GM12878 (cell line): ENCODE results near the gene EXD3. TPM values are rescaled to one million over a fixed set of nuclear protein-coding genes. Genes with fewer than 3 reads are reported as not detected.

ENCODE experiments used
- CHD2 ChIP-seq: IDR thresholded peaks from 2 replicates; pipeline ENCODE4 v1.6.1; 2011; ENCODE audit warnings: low read depth, low read length, improper control_type of control experiment, borderline replicate concordance
- CREM ChIP-seq: IDR thresholded peaks from 2 replicates; pipeline ENCODE4 v1.6.1; 2014; ENCODE audit warnings: antibody characterized with exemption, low read depth
- DPF2 ChIP-seq: fragments of 450-650 bp; IDR thresholded peaks from 2 replicates; pipeline ENCODE4 v1.6.1; 2017; ENCODE audit warnings: mild to moderate bottlenecking
- EED ChIP-seq: sonication (generic); IDR thresholded peaks from 2 replicates; pipeline ENCODE4 v1.6.1; 2016; ENCODE audit warnings: antibody characterized with exemption, low read depth
- HDGF ChIP-seq: fragments of 450-650 bp; IDR thresholded peaks from 2 replicates; pipeline ENCODE4 v1.6.1; 2016; ENCODE audit warnings: antibody characterized with exemption
- MEF2B ChIP-seq: fragments of 450-650 bp; IDR thresholded peaks from 2 replicates; pipeline ENCODE4 v1.6.1; 2018; ENCODE audit warnings: mild to moderate bottlenecking, moderate library complexity; ENCODE audit not compliant: partially characterized antibody, poor library complexity, severe bottlenecking
- MYB ChIP-seq: fragments of 150-350 bp; IDR thresholded peaks from 2 replicates; pipeline ENCODE4 v1.6.1; 2014; ENCODE audit warnings: mild to moderate bottlenecking, low read depth, low read length, borderline replicate concordance
- NR2C1 ChIP-seq: fragments of 450-650 bp; IDR thresholded peaks from 2 replicates; pipeline ENCODE4 v1.6.1; 2017; ENCODE audit warnings: antibody characterized with exemption, mild to moderate bottlenecking, moderate library complexity
- POLR2AphosphoS5 ChIP-seq: IDR thresholded peaks from 2 replicates; pipeline ENCODE4 v1.6.1; 2011; ENCODE audit warnings: mild to moderate bottlenecking, low read length, inconsistent platforms
- SUZ12 ChIP-seq: fragments of 200-600 bp; sonication (generic); IDR thresholded peaks from one replicate; pipeline ENCODE4 v1.6.1; 2018; ENCODE audit warnings: antibody characterized with exemption, mild to moderate bottlenecking; ENCODE audit not compliant: unreplicated experiment
- TARDBP ChIP-seq: IDR thresholded peaks from 2 replicates; pipeline ENCODE4 v1.6.1; 2016; ENCODE audit warnings: borderline replicate concordance
- TCF3 ChIP-seq: IDR thresholded peaks from 2 replicates; pipeline ENCODE4 v1.6.1; 2012; ENCODE audit warnings: low read depth, mild to moderate bottlenecking, low read length, borderline replicate concordance; ENCODE audit not compliant: insufficient read depth
- ZNF207 ChIP-seq: fragments of 450-650 bp; IDR thresholded peaks from 2 replicates; pipeline ENCODE4 v1.6.1; 2014; ENCODE audit warnings: antibody characterized with exemption, mild to moderate bottlenecking, borderline replicate concordance
- ZZZ3 ChIP-seq: IDR thresholded peaks from 2 replicates; pipeline ENCODE4 v1.6.1; 2011; ENCODE audit warnings: low read depth; ENCODE audit not compliant: control insufficient read depth, insufficient read length
- polyA plus RNA-seq, 11 experiments: library from polyadenylated mRNA; depleted of rRNA in 4 of 11; unstranded in 6 of 11; stranded (reverse) in 5 of 11; fragments of >200 nt; fragmentation: Nextera tagmentation in 4 of 11; fragmentation: Illumina TruSeq in 1 of 11; extraction: Ambion mirVana in 4 of 11; extraction: Trizol in 1 of 11; gene quantifications; 1 replicate in 1 of 11; 2 replicates in 10 of 11; pipeline versions ENCODE4 v1.2.1 to v1.2.3, GENCODE V29; 2011 to 2016; ENCODE audit warnings: inconsistent platforms in 2 of 11, missing spikeins in 2 of 11, low read depth in 1 of 11
- total RNA-seq, 4 experiments: library from RNA; depleted of rRNA in 3 of 4; stranded (reverse); fragments of >200 nt in 3 of 4; fragmentation: Illumina TruSeq in 1 of 4; extraction: Trizol in 1 of 4; gene quantifications; 2 replicates each; pipeline versions ENCODE4 v1.2.1 to v1.2.3, GENCODE V29; 2013 to 2021
- TF ChIP-seq, protein P1 (sequence below): IDR thresholded peaks from 2 replicates; pipeline ENCODE4 v1.6.1; 2012; ENCODE audit warnings: low read depth, low read length, improper control_type of control experiment
- TF ChIP-seq, protein P2 (sequence below): fragments of 450-650 bp; IDR thresholded peaks from 2 replicates; pipeline ENCODE4 v1.6.1; 2016; ENCODE audit warnings: mild to moderate bottlenecking, moderate library complexity, borderline replicate concordance

EXD3 gene
- total and polyA plus RNA-seq, 10 of the 15 experiments (the other 5 are each of a cell fraction or from before 2014, with no cell fraction given): 0.21 to 7.1 (median 3.6) TPM

DNA sequence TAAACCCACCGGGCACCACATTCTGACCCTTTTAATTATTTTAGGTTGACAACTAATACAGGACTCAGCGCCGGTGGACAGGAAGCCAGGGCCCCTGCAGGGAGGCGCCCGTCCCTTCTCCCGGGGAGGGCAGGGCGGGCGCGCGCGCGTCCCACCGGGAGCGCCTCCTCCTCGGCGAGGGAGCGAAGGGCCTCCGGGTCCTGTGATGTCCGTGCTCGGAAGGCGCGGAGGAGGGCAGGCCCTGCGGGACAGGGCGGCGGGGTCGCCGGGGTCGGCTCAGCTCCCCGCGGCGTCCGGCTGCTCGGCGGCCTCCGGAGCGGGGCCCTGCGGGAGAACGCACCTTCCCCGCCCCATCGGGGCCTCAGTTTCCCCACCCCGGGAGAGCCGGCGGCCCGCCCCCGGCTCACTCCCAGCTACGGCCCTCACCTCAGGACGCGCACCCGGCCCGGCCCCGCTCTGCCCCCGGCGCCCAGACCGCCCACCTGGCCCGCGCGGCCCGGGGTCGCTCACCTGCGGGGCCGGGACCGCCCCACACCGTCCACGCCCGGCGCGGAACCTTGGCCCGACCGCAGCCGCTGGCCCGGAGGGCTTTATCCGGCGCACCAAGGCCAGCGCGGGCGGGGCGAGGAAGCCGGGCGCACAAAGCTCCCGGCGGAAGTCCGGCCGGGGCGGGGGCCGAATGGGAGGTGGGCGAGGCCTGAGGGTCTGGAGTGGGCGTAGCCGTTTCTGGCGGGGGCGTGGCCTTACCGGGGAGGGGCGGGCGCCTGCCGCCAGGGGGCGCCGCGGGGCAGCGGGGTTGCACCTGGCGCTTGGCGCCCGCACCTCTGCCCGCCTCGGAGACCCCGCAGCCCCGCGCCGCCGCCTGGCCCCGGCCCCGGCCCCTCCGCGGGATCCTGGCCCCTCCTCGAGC lies at the start of gene EXD3, which contains the start of gene NOXA1 (continued):
- TF ChIP-seq MYB (no peak), DPF2 (peak; percentile 71; the same call in 1 of the 2 replicates), NR2C1 (peak; percentile 67), CREM (0 out of 2 replicates have a peak, but pooled peaks have one; percentile 49), TARDBP (peak; percentile 77; the same call in 1 of the 2 replicates), SUZ12 (no peak), POLR2AphosphoS5 (no peak), EED (no peak), CHD2 (peak; percentile 68; the same call in 1 of the 2 replicates), ZZZ3 (no peak), HDGF (no peak), ZNF207 (peak; percentile 75; the same call in 1 of the 2 replicates), MEF2B (peak; percentile 15), TCF3 (peak; percentile 62)
- TF ChIP-seq, protein P1, sequence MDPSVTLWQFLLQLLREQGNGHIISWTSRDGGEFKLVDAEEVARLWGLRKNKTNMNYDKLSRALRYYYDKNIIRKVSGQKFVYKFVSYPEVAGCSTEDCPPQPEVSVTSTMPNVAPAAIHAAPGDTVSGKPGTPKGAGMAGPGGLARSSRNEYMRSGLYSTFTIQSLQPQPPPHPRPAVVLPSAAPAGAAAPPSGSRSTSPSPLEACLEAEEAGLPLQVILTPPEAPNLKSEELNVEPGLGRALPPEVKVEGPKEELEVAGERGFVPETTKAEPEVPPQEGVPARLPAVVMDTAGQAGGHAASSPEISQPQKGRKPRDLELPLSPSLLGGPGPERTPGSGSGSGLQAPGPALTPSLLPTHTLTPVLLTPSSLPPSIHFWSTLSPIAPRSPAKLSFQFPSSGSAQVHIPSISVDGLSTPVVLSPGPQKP: peak; percentile 85
- TF ChIP-seq, protein P2, sequence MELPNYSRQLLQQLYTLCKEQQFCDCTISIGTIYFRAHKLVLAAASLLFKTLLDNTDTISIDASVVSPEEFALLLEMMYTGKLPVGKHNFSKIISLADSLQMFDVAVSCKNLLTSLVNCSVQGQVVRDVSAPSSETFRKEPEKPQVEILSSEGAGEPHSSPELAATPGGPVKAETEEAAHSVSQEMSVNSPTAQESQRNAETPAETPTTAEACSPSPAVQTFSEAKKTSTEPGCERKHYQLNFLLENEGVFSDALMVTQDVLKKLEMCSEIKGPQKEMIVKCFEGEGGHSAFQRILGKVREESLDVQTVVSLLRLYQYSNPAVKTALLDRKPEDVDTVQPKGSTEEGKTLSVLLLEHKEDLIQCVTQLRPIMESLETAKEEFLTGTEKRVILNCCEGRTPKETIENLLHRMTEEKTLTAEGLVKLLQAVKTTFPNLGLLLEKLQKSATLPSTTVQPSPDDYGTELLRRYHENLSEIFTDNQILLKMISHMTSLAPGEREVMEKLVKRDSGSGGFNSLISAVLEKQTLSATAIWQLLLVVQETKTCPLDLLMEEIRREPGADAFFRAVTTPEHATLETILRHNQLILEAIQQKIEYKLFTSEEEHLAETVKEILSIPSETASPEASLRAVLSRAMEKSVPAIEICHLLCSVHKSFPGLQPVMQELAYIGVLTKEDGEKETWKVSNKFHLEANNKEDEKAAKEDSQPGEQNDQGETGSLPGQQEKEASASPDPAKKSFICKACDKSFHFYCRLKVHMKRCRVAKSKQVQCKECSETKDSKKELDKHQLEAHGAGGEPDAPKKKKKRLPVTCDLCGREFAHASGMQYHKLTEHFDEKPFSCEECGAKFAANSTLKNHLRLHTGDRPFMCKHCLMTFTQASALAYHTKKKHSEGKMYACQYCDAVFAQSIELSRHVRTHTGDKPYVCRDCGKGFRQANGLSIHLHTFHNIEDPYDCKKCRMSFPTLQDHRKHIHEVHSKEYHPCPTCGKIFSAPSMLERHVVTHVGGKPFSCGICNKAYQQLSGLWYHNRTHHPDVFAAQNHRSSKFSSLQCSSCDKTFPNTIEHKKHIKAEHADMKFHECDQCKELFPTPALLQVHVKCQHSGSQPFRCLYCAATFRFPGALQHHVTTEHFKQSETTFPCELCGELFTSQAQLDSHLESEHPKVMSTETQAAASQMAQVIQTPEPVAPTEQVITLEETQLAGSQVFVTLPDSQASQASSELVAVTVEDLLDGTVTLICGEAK: peak; percentile 88
